GM19395 (cell line): ENCODE results near the gene SWAP70.

Experiments used
- ATAC-seq: cut with Tn5 transposase; IDR thresholded peaks from one replicate; pipeline ENCODE4 v1.9.1; 2021; ENCODE audit warnings: mild to moderate bottlenecking, moderate library complexity; ENCODE audit not compliant: unreplicated experiment

The SWAP70 gene

GRCh38 chr11:9774109-9774508, 110.2 kb downstream of the SWAP70 start:
- no peak for ATAC-seq

GRCh38 chr11:9774591-9775397, 110.9 kb downstream of the SWAP70 start:
- no peak for ATAC-seq

- no peak for ATAC-seq
Measured at GRCh38 chr11:9775398-9775779, 111.5 kb downstream of the SWAP70 start.

GRCh38 chr11:9776203-9776602, 112.3 kb downstream of the SWAP70 start:
- no peak for ATAC-seq

GRCh38 chr11:9777066-9777465, 113.2 kb downstream of the SWAP70 start:
- no peak for ATAC-seq

GRCh38 chr11:9777525-9777924, 113.6 kb downstream of the SWAP70 start:
- ATAC-seq: no peak

- ATAC-seq: no peak
Measured at GRCh38 chr11:9780929-9781328, 117.1 kb downstream of the SWAP70 start.

- no peak for ATAC-seq
Measured at GRCh38 chr11:9783986-9784385, 120.1 kb downstream of the SWAP70 start.

- ATAC-seq: no peak
Measured at GRCh38 chr11:9784602-9785315, 120.9 kb downstream of the SWAP70 start.

- ATAC-seq: no peak
Measured at GRCh38 chr11:9787260-9787659, 123.4 kb downstream of the SWAP70 start.

- no peak for ATAC-seq
Measured at GRCh38 chr11:9787981-9788521, 124.2 kb downstream of the SWAP70 start.

- ATAC-seq: no peak
Measured at GRCh38 chr11:9789910-9790309, 126.0 kb downstream of the SWAP70 start.

GRCh38 chr11:9790703-9791102, 126.8 kb downstream of the SWAP70 start:
- ATAC-seq: no peak

GRCh38 chr11:9796266-9796665, 132.4 kb downstream of the SWAP70 start:
- ATAC-seq: no peak

GRCh38 chr11:9796854-9797253, 133.0 kb downstream of the SWAP70 start:
- no peak for ATAC-seq

- ATAC-seq: no peak
Measured at GRCh38 chr11:9797300-9797699, 133.4 kb downstream of the SWAP70 start.

- no peak for ATAC-seq
Measured at GRCh38 chr11:9799886-9800285, 136.0 kb downstream of the SWAP70 start.

- no peak for ATAC-seq
Measured at GRCh38 chr11:9802291-9802861, 138.5 kb downstream of the SWAP70 start.
